AML-193 (cell line): ENCODE data around the gene MYO10.

Experiments
- DNase-seq, 2 experiments: peaks; one replicate each; lab custom pipeline; 2025; lab: John Stamatoyannopoulos, UW

Gene MYO10

GRCh38 chr5:16943846-16944678 is 8.0 kb upstream of the MYO10 start:
- DNase-seq, result no peak

GRCh38 chr5:16937503-16938161 is 1.5 kb upstream of the MYO10 start:
- DNase-seq, result no peak

DNA sequence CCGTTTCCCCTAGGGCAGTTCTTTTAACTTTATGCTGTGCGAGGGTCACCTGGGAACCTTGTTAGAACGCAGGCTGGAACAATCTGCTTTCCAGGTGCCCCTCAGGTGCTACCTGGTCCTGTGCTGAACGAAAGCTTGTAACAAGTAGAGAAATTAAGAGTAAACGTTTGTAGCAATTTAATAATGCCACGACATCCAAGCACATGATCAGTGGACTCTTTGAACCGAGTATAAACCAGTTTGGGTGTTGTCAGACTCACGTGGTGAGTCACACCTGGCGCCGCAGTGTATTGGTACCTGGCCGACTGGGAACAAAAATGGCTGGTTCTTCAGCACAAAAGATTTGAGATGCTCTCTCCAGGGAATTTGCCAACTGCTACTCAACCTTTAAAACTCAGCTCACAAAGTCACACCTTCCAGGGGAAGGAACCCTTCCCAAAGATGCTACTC is 926 bp upstream of the MYO10 start:
- DNase-seq, result no peak

DNA sequence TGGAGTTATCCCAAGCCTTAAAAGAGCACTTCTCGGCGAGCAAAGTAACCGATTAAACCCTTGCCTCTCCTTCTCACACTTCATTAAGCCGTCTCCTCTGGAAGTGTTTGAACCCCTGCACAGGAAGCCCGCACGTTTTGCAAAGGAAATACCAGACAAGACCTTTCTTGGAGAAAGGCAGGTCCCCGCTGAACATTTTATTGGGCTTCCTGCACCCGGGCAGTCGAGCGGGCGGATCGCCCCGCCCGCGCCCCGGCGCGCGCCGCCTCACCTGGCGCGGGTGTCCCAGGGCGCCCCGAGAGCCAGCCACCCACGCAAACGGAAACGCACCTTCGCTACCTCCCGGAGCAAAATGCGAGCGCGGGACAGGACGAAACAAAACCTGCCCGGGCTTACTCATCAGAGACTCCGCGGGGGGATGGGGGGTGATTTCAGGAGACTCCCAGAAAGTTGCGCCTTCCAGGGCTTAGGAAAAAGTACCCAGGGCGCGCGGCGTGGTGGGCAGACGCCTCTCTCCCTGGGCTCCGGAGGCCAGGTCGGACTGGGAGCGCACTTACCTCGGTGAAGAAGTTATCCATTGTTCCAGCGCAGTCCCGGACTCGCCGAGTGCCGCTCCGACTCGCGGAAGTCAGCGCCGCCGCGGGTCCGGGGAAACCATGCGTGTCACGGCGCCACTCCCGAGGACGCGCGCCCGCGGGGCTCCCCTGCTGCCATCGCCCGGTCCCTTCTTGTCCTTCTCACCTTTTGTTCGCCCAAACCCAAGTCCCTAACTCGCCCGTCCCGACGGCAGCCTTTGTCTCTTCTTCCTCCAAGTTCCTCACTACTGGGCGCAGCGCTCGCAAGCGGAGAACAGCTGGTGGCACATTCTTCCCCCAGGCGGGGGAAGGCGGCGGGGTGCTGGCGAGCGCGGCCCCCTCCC is 598 bp downstream of the MYO10 start:
- no peak for DNase-seq

DNA sequence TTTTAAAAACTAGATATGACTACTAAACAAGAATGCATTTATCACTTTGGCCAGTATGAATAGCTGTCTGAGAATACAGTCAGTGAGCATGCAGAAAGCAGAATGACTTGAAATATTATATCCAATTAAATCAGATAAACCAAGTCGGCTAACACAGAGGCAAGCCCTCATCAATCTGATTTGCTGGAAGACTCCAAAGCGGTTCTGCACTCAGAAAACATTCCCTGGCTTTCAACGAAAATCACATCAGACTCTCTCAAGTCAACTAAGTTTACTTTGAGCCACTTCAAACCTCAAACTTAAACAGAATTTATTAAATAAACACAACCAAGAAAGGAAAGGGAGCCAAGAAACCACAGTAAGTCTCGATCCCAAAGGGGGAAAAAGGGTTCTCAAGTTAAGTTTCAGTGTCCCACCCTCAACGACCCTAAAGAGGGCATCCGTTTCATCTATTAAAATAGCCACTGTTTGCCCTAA is 1.4 kb downstream of the MYO10 start:
- no peak for DNase-seq

DNA sequence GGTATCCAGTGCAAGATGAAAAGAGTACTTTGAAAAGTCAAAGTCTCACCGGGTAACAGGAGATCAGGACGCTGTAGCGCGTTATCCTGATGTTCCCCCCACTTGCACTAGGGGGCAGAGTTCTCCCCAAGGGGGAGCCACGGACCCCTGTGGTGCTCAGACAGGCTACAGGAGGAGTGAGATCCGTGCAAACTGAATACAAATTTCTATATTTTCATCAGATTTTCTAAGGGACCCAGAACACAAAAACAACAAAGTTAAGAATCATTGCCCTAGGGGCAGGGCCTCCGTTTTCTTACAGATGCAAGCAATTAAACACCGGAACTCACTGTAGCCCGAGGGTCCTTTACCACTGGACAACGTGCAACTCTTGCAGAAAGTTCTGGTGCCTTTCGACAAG is 2.0 kb downstream of the MYO10 start:
- DNase-seq, result no peak

GRCh38 chr5:16933337-16933736 is 2.8 kb downstream of the MYO10 start:
- no peak for DNase-seq

GRCh38 chr5:16932401-16932800 is 3.7 kb downstream of the MYO10 start:
- DNase-seq, result no peak

DNA sequence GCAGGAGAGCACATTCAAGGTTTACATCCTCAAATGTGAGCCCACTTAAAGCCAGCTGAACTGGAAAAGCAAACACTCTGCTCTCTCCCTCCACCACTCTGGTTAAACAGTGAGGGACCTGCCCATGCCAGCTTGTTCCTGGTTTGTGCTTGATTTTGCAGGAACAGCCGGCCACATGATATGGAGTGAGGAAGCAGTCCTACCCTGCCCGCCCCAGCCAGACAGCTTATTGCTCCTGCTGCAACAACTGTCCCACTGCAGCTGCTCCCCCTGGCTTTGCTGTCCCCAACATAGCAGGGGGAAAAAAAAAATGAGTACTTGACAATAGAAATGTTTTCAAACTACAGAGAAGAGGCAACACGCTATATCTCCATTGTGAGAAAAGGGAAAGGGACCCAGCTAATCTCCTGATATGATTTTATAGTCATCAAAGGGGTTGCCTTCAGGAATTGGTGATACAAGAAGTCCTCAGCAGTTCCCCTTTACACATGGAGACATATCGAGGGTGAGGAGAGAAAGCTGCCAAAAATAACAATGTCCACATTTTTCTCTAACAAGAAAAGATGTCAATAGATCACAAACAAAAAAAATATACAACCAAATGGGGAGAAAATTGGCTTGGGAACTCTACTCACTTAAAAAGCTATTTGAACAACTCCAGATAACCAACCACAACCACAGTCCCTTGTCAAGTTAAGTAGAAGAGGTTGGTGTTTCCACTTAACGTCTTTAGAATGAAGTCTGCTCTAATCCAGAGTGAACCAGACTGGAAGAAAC is 4.6 kb downstream of the MYO10 start:
- DNase-seq, result no peak

GRCh38 chr5:16930496-16930895 is 5.6 kb downstream of the MYO10 start:
- no peak for DNase-seq

- no peak for DNase-seq
Measured at GRCh38 chr5:16929831-16930230, 6.3 kb downstream of the MYO10 start.

DNA sequence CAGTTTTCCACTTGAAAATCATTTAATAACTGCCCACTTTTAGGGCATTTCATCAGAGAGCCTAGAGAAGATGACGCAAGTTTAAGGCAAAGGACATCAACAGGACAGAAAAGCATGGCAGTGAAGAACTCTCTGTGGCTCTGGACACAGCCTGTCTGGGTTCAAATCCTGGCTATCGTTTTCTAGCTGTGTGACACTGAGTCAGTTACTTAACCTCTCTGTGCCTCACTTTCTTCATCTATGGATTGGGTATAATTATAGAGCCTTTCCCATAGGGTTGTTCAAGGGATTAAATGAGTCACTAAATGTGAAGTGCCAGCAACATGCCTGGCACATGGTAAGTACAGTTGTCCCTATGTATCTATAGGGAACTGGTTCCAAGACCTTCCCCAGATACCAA is 6.7 kb downstream of the MYO10 start:
- DNase-seq, result no peak

DNA sequence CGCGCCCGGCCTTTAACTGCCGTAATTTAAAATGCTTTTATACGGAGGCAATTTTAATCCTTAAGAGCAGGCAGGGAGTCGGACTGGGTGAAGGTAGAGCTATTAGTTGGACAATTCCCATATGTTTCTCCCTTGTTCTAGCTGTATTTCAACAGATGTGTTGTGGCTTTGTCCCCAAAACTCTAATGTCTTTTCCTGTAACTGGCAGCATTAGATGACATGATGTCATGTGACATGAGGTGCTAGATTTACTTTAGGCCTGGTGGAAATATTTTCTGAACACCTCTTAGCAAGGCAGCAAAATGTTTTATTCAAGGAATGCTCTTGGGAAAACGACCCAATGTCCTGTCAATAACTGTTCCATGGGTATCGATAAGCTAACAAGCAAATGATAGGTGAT is 8.5 kb downstream of the MYO10 start:
- DNase-seq, result no peak

DNA sequence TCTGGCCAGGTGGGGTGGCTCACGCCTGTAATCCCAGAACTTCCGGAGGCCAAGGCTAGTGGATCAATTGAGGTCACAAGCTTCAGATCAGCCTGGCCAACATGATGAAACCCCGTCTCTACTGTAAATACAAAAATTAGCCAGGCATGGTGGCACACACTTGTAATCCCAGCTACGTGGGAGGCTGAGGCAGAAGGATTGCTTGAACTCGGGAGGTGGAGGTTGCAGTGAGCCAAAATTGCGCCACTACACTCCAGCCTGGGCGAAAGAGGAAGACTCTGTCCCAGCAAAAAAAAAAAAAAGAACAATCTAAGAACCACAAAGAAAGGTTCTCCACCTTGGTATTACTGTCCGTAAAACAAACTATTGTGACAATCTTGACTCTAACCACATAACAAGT is 9.7 kb downstream of the MYO10 start:
- no peak for DNase-seq

GRCh38 chr5:16924206-16924605 is 11.9 kb downstream of the MYO10 start:
- no peak for DNase-seq

DNA sequence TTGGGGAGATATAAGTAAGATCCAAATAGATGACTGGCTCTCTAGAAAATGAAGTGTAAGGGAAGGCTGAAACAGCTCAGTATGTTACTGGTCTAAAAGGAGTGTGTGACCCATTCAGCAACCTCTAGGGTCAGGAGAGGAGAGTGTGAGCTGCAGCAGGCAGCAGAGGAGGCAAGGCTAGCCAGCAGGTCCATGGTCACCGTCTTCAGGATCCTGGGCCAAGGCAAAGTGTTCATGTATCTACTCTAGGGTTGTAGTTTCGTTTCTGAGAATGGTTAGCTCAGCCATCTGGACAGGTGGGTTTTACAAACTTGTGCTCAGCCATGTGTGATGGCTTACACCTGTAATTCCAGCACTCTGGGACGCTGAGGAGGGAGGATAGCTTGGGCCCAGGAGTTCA is 13.7 kb downstream of the MYO10 start:
- DNase-seq, result no peak

GRCh38 chr5:16921211-16921610 is 14.9 kb downstream of the MYO10 start:
- DNase-seq, result no peak

DNA sequence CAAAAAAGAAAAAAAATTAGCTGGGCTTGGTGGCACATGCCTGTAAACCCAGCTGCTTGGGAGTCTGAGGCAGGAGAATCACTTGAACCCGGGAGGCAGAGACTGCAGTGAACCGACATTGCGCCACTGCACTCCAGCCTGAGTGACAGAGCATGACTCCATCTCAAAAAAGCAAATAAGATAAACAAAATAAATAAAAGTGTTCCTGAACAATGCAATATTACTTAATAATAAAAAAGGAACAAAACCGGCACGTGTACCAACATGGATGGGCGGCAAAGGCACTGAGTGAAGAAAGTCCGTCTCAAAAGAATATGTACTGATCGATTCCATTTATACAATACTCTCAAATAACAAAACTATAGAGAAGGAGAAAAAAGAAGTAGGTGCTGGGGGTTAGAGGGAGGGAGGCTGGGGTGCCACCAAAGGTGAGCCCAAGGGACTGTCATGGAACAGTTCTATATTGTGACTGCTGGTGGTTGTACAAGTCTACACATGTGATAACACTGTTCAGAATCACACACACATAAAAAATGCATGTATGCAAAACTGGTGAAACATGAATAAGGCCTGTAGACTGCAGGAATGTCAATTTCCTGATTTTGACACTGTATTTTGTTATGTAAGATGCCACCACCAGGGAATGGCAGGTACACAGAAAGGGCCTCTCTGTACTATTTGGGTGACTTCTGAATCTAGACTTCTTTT is 15.8 kb downstream of the MYO10 start:
- no peak for DNase-seq

- no peak for DNase-seq
Measured at GRCh38 chr5:16918891-16919671, 17.0 kb downstream of the MYO10 start.

- DNase-seq, result no peak
Measured at GRCh38 chr5:16918156-16918555, 17.9 kb downstream of the MYO10 start.
